PC-3 (cell line): ENCODE measurements around the gene POM121. TPM values are rescaled to one million over a fixed set of nuclear protein-coding genes. Genes with fewer than 3 reads are reported as not detected.
"Not testable (repeated sequence)": the region's sequence is repeated elsewhere in the genome, so short reads cannot be mapped to it uniquely, and the experiment has no call there.

Experiments used
- ATAC-seq: fragments of 200-7000 bp; cut with Tn5 transposase; 2 replicates; pipeline ENCODE4 v1.9.1; 2020; ENCODE audit warnings: mild to moderate bottlenecking, moderate library complexity
- BruUV-seq: library from RNA; stranded (reverse); fragments of 400-500 nt; replicated peaks from 2 replicates; lab custom pipeline; 2021; lab: Mats Ljungman, UMichigan
- CTCF ChIA-PET: fragments of 300-600 bp; sonication (Branson Sonifier 250); formaldehyde crosslinking; loops from one replicate; lab custom pipeline; 2022; ENCODE audit warnings: antibody characterized with exemption; lab: Charles Lee
- POLR2A ChIA-PET: fragments of 300-600 bp; sonication (Branson Sonifier 250); formaldehyde crosslinking; loops from one replicate; lab custom pipeline; 2022; ENCODE audit warnings: antibody characterized with exemption; ENCODE audit not compliant: unreplicated experiment; lab: Charles Lee
- DNase-seq: peaks from one replicate; pipeline ENCODE4 v3.0.0-alpha.2; 2015
- H2AFZ ChIP-seq: fragments of 300-600 bp; sonication (generic); 2 replicates; pipeline ENCODE4 v1.6.0; 2016; ENCODE audit warnings: antibody characterized with exemption, low read length
- H3F3A ChIP-seq: fragments of 300-600 bp; sonication (generic); one replicate; pipeline ENCODE4 v1.6.0; 2017; ENCODE audit warnings: antibody characterized with exemption, low read length, control low read depth, mild to moderate bottlenecking; ENCODE audit not compliant: unreplicated experiment
- H3K27ac ChIP-seq: fragments of 300-600 bp; sonication (generic); 2 replicates; pipeline ENCODE4 v1.5.1; 2016; ENCODE audit warnings: mild to moderate bottlenecking, low read length
- H3K27me3 ChIP-seq: fragments of 300-600 bp; sonication (generic); 2 replicates; pipeline ENCODE4 v1.6.1; 2016; ENCODE audit warnings: low read length, mixed read lengths
- H3K36me3 ChIP-seq: fragments of 300-600 bp; sonication (generic); 2 replicates; pipeline ENCODE4 v1.6.1; 2016; ENCODE audit warnings: low read depth, mixed run types, low read length, mixed read lengths
- H3K4me1 ChIP-seq: fragments of 300-600 bp; sonication (generic); 2 replicates; pipeline ENCODE4 v1.5.1; 2016; ENCODE audit warnings: low read length; ENCODE audit not compliant: insufficient read depth
- H3K4me2 ChIP-seq: fragments of 300-600 bp; sonication (generic); 2 replicates; pipeline ENCODE4 v1.6.0; 2016; ENCODE audit warnings: low read length
- H3K4me3 ChIP-seq: fragments of 300-600 bp; sonication (generic); 2 replicates; pipeline ENCODE4 v1.5.1; 2016; ENCODE audit warnings: mild to moderate bottlenecking, low read length, mixed read lengths
- H3K79me2 ChIP-seq: fragments of 300-600 bp; sonication (generic); 2 replicates; pipeline ENCODE4 v1.6.1; 2017; ENCODE audit warnings: low read length, mixed read lengths
- H3K9ac ChIP-seq: fragments of 300-600 bp; sonication (generic); 2 replicates; pipeline ENCODE4 v1.6.0; 2016; ENCODE audit warnings: mild to moderate bottlenecking, low read length
- H3K9me2 ChIP-seq: fragments of 300-600 bp; sonication (generic); replicated peaks from 2 replicates; pipeline ENCODE4 v1.6.1; 2016; ENCODE audit warnings: mixed run types, low read length, mixed read lengths
- H3K9me3 ChIP-seq: fragments of 300-600 bp; sonication (generic); 2 replicates; pipeline ENCODE4 v1.6.1; 2016; ENCODE audit warnings: low read length, mixed read lengths
- H4K20me1 ChIP-seq: fragments of 300-600 bp; sonication (generic); 2 replicates; pipeline ENCODE4 v1.6.1; 2016; ENCODE audit warnings: low read length, mixed read lengths
- intact Hi-C: fragments of 100-400 bp; cut with micrococcal nuclease; formaldehyde crosslinking; loops from 2 replicates; pipeline ENCODE4 v1.9.0; 2023
- total RNA-seq: library from RNA; depleted of rRNA; stranded (reverse); fragments of >200 nt; gene quantifications from 2 replicates; pipeline ENCODE4 v1.2.3, GENCODE V29; 2014

POM121 gene
- total RNA-seq, 1 experiment from 2014 or later = 13.1 TPM

DNA sequence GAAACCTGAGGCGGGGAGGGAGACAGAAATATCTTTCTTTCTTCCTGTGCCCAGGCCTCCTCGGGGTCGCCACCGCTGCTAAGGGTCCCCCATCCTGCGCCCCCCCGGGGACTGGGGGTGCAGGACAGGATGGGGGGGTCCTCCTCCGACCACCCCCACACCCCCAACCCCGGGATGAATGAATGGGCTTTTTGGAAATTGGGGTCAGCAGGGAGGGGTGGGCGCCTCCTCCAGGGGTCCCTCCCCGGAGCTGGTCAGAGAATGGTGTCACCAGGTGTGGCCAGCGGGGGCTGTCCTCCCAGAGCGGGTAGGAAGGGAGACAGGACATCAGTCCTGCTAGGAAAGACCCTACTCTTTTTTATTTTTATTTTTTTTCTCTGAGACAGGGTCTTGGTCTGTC is 51.5 kb downstream of the POM121 start:
- H3K4me1 ChIP-seq, DNase-seq, H4K20me1 ChIP-seq, H3K9me3 ChIP-seq, CTCF ChIA-PET, H3K27me3 ChIP-seq, H3K79me2 ChIP-seq, H3K9ac ChIP-seq, intact Hi-C loops, BruUV-seq, H2AFZ ChIP-seq, H3K9me2 ChIP-seq, H3K4me3 ChIP-seq, H3K36me3 ChIP-seq, ATAC-seq, H3F3A ChIP-seq, H3K27ac ChIP-seq, H3K4me2 ChIP-seq, POLR2A ChIA-PET: not testable (repeated sequence)

DNA sequence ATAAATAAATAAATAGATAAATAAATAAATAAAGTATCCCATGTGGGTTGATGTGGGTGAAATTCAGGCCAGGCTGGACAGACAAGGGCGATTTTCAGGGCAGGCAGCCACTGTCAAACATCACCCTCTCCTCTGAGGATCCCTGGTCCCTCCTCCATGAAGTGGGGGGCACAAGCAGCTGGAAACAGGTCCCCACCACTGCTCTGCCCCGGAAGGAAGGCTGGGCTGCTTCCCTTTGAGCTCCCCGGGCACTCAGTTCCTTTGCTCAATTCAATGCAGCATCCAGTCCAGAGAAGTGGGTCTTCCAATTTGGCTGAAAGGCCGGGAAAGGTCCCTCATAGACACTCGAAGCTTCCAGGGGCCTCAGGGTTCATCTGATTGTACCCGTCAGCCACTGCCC is 55.5 kb downstream of the POM121 start:
- H3K9me3 ChIP-seq, H3K9me2 ChIP-seq, H4K20me1 ChIP-seq, CTCF ChIA-PET, H3F3A ChIP-seq, H3K4me2 ChIP-seq, H2AFZ ChIP-seq, H3K36me3 ChIP-seq, H3K4me1 ChIP-seq, H3K9ac ChIP-seq, DNase-seq, H3K4me3 ChIP-seq, H3K79me2 ChIP-seq, H3K27ac ChIP-seq, BruUV-seq, POLR2A ChIA-PET, H3K27me3 ChIP-seq, intact Hi-C loops: not testable (repeated sequence)
- ATAC-seq = peak; percentile 10; the same call in 1 of the 2 replicates

DNA sequence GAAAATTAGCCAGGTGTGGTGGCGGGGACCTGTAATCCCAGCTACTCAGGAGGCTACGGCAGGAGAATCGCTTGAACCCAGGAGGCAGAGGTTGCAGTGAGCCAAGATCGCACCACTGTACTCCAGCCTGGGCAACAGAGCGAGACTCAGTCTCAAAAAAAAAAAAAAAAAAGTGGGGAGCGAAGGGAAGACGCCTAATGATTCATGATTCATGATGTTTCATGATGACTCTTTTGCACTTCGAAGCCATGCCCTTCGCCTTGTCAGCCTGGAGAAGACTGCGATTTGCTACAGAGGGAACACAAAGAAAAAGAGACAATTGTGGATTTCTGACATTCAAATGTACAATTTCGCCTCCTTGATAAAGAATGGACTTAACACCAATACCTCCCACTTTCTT is 57.2 kb downstream of the POM121 start:
- H3K27ac ChIP-seq, H2AFZ ChIP-seq, H3K4me1 ChIP-seq, ATAC-seq, intact Hi-C loops, POLR2A ChIA-PET, H3K36me3 ChIP-seq, DNase-seq, H3K9me3 ChIP-seq, H3K27me3 ChIP-seq, H4K20me1 ChIP-seq, H3K79me2 ChIP-seq, H3K9ac ChIP-seq, H3F3A ChIP-seq, H3K4me2 ChIP-seq, CTCF ChIA-PET, H3K9me2 ChIP-seq, H3K4me3 ChIP-seq, BruUV-seq: not testable (repeated sequence)

DNA sequence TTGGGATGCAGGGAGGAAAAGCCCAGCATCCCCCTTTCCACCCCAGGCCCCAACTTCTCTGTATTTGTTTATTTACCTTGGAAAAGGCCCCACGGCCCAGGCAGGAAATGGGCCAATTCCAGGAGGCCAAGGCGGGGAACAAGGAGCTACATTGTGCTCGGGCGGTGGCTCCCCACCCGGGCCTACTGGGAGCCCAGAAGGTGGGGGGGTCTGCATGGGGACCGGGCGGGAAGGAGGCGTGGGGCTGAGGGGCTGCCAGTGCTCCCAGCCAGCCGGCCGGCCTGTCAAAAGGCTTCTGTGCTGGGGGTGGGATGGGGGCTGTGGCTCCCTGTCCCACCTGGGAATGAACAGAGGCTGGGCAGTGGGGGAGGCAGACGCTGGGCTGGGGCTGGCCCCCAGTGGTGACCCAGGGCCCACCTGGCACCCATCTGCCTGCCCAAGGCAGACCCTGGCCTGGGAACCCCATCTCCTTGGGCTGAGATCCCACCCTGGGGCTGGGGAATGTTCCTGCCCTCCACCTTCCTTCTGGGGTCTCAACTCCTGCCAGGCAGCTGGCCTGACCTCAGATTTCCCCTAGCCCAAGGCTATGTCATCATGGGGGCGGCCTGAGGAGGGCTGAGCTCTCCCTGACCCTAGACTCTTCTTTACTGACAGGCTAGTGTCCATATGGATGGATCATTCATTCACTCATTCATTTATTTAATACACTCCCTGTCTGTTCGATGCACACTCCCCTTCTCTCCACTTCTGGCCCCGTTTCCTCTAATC is 65.4 kb downstream of the POM121 start:
- BruUV-seq = not testable (repeated sequence)

DNA sequence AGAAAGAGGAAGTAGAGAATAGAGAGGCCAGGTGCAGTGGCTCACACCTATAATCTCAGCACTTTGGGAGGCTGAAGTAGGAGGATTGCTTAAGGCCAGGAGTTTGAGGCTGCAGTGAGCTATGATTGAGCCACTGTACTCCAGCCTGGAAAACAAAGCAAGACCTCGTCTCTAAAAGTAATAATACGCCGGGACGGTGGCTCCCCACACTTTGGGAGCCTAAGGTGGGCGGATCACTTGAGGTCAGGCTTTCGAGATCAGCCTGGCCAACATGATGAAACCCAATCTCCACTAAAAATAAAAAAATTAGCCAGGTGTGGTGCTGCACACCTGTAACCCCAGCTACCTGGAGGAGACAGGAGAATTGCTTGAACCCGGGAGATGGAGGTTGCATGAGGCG is 70.6 kb downstream of the POM121 start:
- H3K9ac ChIP-seq, H3K27me3 ChIP-seq, H2AFZ ChIP-seq, BruUV-seq, POLR2A ChIA-PET, CTCF ChIA-PET, H3F3A ChIP-seq, H3K9me3 ChIP-seq, DNase-seq, H3K36me3 ChIP-seq, H4K20me1 ChIP-seq, H3K79me2 ChIP-seq, ATAC-seq, H3K4me3 ChIP-seq, H3K4me1 ChIP-seq, intact Hi-C loops, H3K4me2 ChIP-seq, H3K9me2 ChIP-seq, H3K27ac ChIP-seq: not testable (repeated sequence)

More for the DNA sequence above, 65.4 kb downstream of the POM121 start:
- H3K79me2 ChIP-seq, DNase-seq, H3K4me3 ChIP-seq, H3K9me3 ChIP-seq, POLR2A ChIA-PET, H3K9me2 ChIP-seq, H3K9ac ChIP-seq, H3K27me3 ChIP-seq, intact Hi-C loops, H4K20me1 ChIP-seq, H3K4me1 ChIP-seq, H3F3A ChIP-seq, CTCF ChIA-PET, H2AFZ ChIP-seq, H3K4me2 ChIP-seq, H3K36me3 ChIP-seq, H3K27ac ChIP-seq: not testable (repeated sequence)
- peak; percentile 81 for ATAC-seq

DNA sequence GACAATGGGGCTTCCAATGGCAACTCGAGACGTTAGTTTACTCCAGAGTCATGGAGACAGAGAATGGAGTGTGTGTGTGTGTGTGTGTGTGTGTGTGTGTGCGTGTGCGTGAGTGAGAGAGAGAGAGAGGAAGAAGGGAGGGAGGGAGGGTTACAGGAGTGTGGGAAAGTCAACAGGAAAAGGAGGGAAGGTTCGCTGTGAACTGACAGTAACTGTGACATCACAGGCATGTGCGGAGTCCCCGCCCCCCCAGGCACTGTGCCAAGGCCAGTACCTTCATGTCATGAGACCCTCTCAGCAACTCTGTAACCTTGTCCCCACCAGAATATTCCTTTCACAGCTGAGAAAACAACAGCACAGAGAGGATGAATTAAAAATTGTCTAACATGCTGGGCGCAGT is 72.6 kb downstream of the POM121 start:
- H3K9me2 ChIP-seq, H3K36me3 ChIP-seq, intact Hi-C loops, H3K4me1 ChIP-seq, H3K9me3 ChIP-seq, ATAC-seq, H3K27me3 ChIP-seq, H3K27ac ChIP-seq, CTCF ChIA-PET, DNase-seq, H3F3A ChIP-seq, H3K4me2 ChIP-seq, H4K20me1 ChIP-seq, H3K4me3 ChIP-seq, BruUV-seq, POLR2A ChIA-PET, H2AFZ ChIP-seq, H3K79me2 ChIP-seq, H3K9ac ChIP-seq: not testable (repeated sequence)
